ENCODE results near the gene HOXA7. TPM values are rescaled to one million over a fixed set of nuclear protein-coding genes. Genes with fewer than 3 reads are reported as not detected.

Gene HOXA7
- total RNA-seq, 3 donors from 2014 or later: 4.6 to 8.8 (median 6.2) TPM

- Histone ChIP-seq H3K27me3 (peaks cover 0 to 6% of the 10 kb centered on the region in 2 donors), H3K4me3 (peak overlapping the region; percentile 57 to 80 (median 75))
- intact Hi-C loops (cut with DNase I; ENCODE audit: low total_unique reads): loop anchor here (5.0 kb wide), 2 partner anchors 44 to 284 kb away; partner anchors contain the start of gene HOXA1
These were observed 15.1 kb downstream of the HOXA7 start for GRCh38 chr7:27141137-27141922.

GRCh38 chr7:27140126-27140857, 16.2 kb downstream of the HOXA7 start:
- H3K4me3 ChIP-seq: peak overlapping the region; percentile 23 to 80 (median 75)
- intact Hi-C loops (cut with DNase I; ENCODE audit: low total_unique reads): loop anchor here (5.0 kb wide), 2 partner anchors 43 to 283 kb away; partner anchors contain the start of gene HOXA1
- H3K27ac ChIP-seq: peak overlapping the region; percentile 95 to 96

More at GRCh38 chr7:27141137-27141922, 15.1 kb downstream of the HOXA7 start:
- Histone ChIP-seq H3K9me3 (no peaks in the 10 kb centered on the region), H3K27ac (peak overlapping the region; percentile 95 to 96), H3K4me1 (peaks cover 0 to 4% of the 10 kb centered on the region in 2 donors), H3K36me3 (no peaks in the 10 kb centered on the region)
- peak in 1 of 2 donors; percentile 15 for DNase-seq (ENCODE audit: low spot score in 2 of 2)
- TF ChIP-seq POLR2AphosphoS5 (IDR thresholded peaks at IDR 0.05) (no peak), POLR2A (IDR thresholded peaks at IDR 0.05) (no peak), CTCF (IDR thresholded peaks at IDR 0.05) (no peak)

GRCh38 chr7:27139334-27140125, 16.9 kb downstream of the HOXA7 start:
- Histone ChIP-seq H3K4me3 (peak overlapping the region; percentile 23 to 80 (median 75)), H3K27me3 (peaks cover 0 to 6% of the 10 kb centered on the region in 2 donors), H3K36me3 (no peaks in the 10 kb centered on the region), H3K4me1 (peaks cover 4 to 6% of the 10 kb centered on the region in 2 donors), H3K27ac (peak overlapping the region; percentile 95 to 96), H3K9me3 (no peaks in the 10 kb centered on the region)
- no peak for TF ChIP-seq POLR2AphosphoS5 (IDR thresholded peaks at IDR 0.05)
- no peak for TF ChIP-seq POLR2A (IDR thresholded peaks at IDR 0.05)
- TF ChIP-seq CTCF (IDR thresholded peaks at IDR 0.05): no peak
- peak in 1 of 2 donors; percentile 19 for DNase-seq (ENCODE audit: low spot score in 2 of 2)
- intact Hi-C loops (cut with DNase I; ENCODE audit: low total_unique reads): loop anchor here (5.0 kb wide), 2 partner anchors 42 to 282 kb away; partner anchors contain the start of gene HOXA1

More at GRCh38 chr7:27140126-27140857, 16.2 kb downstream of the HOXA7 start:
- Histone ChIP-seq H3K27me3 (peaks cover 0 to 6% of the 10 kb centered on the region in 2 donors), H3K4me1 (peaks cover 4 to 6% of the 10 kb centered on the region in 2 donors), H3K9me3 (no peaks in the 10 kb centered on the region), H3K36me3 (no peaks in the 10 kb centered on the region)
- TF ChIP-seq POLR2AphosphoS5 (IDR thresholded peaks at IDR 0.05) (no peak), CTCF (IDR thresholded peaks at IDR 0.05) (no peak), POLR2A (IDR thresholded peaks at IDR 0.05) (no peak)
- DNase-seq (ENCODE audit: low spot score in 2 of 2): peak in 1 of 2 donors; percentile 10

DNA sequence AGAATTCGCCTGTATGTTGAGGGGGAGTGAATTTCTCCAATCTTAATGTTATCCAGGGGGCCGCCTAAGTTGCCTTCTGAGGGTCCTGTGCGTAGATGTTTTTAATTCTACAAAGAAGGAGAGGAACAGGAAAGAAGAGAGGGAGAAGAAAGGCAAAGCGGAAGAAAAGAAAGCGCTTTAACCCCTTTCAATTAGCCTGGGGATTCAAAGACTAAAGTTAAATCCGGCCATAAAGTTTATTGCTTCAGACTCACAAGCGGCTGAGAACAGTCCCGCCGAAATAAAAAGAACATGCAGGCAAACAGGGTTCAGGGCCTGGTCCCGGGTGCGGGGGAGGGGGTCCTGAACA, 17.5 kb downstream of the HOXA7 start:
- H3K27me3 ChIP-seq: peaks cover 0 to 3% of the 10 kb centered on the region in 2 donors
- peak overlapping the region; percentile 95 to 96 for H3K27ac ChIP-seq
- H3K36me3 ChIP-seq: no peaks in the 10 kb centered on the region
- H3K9me3 ChIP-seq: no peaks in the 10 kb centered on the region
- TF ChIP-seq POLR2AphosphoS5 (IDR thresholded peaks at IDR 0.05): no peak
- no peak for TF ChIP-seq CTCF (IDR thresholded peaks at IDR 0.05)
- TF ChIP-seq POLR2A (IDR thresholded peaks at IDR 0.05): no peak
- peak in 1 of 2 donors; percentile 3 for DNase-seq (ENCODE audit: low spot score in 2 of 2)
- H3K4me3 ChIP-seq: peak overlapping the region; percentile 23 to 80 (median 75)
- H3K4me1 ChIP-seq: peaks cover 4 to 6% of the 10 kb centered on the region in 2 donors
- intact Hi-C loops (cut with DNase I; ENCODE audit: low total_unique reads): no loop called here
